ENCODE data around the gene NR2C2.
A peak's percentile ranks its signal among the peaks of the same experiment; 100 is the strongest.

Gene NR2C2

DNA sequence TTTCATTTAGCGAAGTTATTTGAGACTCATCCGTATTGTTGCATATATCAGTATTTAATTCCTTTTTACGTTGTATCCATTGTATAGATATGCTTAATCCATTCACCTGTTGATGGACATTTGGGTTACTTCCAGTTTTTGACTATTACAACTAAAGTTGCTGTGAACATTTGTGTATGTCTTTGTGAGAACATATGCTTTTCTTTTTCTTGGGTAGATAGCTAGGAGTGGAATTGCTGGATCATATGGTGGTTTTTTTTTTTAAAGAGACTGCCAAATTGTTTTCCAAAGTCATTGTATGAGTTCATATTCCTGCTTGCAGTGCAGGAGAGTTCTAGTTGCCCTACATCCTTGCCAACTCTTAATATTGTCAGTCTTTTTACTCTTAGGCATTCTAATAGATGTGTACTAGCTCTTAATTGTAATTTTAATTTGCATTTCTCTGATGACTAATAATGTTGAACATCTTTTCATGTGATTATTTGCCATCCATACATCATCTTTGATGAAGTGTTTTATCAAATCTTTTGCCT, 37.3 kb downstream of the NR2C2 start:
- DNase-seq (ENCODE audit: low read depth): no peak
- H3K4me3 ChIP-seq (ENCODE audit: low read depth, low read length): no peak overlapping the region
- TF ChIP-seq, protein P1, sequence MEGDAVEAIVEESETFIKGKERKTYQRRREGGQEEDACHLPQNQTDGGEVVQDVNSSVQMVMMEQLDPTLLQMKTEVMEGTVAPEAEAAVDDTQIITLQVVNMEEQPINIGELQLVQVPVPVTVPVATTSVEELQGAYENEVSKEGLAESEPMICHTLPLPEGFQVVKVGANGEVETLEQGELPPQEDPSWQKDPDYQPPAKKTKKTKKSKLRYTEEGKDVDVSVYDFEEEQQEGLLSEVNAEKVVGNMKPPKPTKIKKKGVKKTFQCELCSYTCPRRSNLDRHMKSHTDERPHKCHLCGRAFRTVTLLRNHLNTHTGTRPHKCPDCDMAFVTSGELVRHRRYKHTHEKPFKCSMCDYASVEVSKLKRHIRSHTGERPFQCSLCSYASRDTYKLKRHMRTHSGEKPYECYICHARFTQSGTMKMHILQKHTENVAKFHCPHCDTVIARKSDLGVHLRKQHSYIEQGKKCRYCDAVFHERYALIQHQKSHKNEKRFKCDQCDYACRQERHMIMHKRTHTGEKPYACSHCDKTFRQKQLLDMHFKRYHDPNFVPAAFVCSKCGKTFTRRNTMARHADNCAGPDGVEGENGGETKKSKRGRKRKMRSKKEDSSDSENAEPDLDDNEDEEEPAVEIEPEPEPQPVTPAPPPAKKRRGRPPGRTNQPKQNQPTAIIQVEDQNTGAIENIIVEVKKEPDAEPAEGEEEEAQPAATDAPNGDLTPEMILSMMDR (IDR thresholded peaks at IDR 0.05; ENCODE audit: insufficient read depth, low read depth, low read length, missing control alignments): no peak

- TF ChIP-seq, protein P1 (IDR thresholded peaks at IDR 0.05; ENCODE audit: insufficient read depth, low read depth, low read length, missing control alignments): peak; percentile 43
- H3K4me3 ChIP-seq (ENCODE audit: low read depth, low read length): no peak overlapping the region
- peak; percentile 94 for DNase-seq (ENCODE audit: low read depth)
Measured at GRCh38 chr3:14988988-14989394, 41.6 kb downstream of the NR2C2 start.

GRCh38 chr3:14989943-14990779, 42.8 kb downstream of the NR2C2 start:
- TF ChIP-seq, protein P1 (IDR thresholded peaks at IDR 0.05; ENCODE audit: insufficient read depth, low read depth, low read length, missing control alignments): no peak
- H3K4me3 ChIP-seq (ENCODE audit: low read depth, low read length): no peak overlapping the region
- no peak for DNase-seq (ENCODE audit: low read depth)

GRCh38 chr3:14990780-14991148, 43.4 kb downstream of the NR2C2 start:
- H3K4me3 ChIP-seq (ENCODE audit: low read depth, low read length): no peak overlapping the region
- no peak for DNase-seq (ENCODE audit: low read depth)
- TF ChIP-seq, protein P1 (IDR thresholded peaks at IDR 0.05; ENCODE audit: insufficient read depth, low read depth, low read length, missing control alignments): no peak

- DNase-seq (ENCODE audit: low read depth): no peak
- TF ChIP-seq, protein P1 (IDR thresholded peaks at IDR 0.05; ENCODE audit: insufficient read depth, low read depth, low read length, missing control alignments): no peak
- H3K4me3 ChIP-seq (ENCODE audit: low read depth, low read length): no peak overlapping the region
Measured at GRCh38 chr3:14991151-14991742, 43.9 kb downstream of the NR2C2 start.

DNA sequence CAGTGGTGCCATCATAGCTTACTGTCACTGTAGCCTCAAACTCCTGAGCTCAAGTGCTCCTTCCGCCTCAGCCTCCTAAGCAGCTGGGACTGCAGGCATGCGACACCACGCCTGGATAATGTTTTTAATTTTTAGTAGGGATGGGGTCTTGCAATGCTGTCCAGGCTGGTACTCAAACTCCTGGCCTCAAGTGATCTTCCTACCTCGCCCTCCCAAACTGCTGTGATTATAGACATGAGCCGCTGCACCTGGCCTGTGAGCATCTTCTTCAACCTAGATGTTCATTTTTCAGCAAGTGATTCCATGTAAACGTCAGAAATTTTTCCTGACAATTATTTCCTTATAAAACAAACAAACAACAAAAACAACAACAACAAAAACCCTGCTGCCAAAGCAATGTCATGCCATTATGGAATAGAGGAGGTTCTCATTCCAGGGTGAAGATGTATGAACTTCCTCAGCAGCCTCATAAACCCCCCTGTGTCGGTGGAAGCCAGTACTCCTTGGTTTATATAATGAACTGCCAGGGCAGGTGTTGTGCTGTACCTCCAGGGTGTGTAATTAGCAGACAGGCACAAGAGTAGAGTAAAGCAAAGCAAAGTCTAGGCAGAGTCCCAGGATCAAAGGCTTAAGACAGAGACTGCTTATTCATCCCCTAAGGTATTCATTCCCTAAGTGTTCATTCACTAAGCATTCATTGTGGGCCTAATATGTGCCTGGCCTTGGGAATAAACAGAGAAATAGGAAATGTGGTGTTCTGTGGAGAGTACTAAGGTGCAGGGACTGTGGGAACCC, 44.6 kb downstream of the NR2C2 start:
- no peak overlapping the region for H3K4me3 ChIP-seq (ENCODE audit: low read depth, low read length)
- TF ChIP-seq, protein P1 (IDR thresholded peaks at IDR 0.05; ENCODE audit: insufficient read depth, low read depth, low read length, missing control alignments): no peak
- DNase-seq (ENCODE audit: low read depth): no peak

Data from GM12865 (cell line).